Measurements from ENCODE around the gene AMY1A. TPM values are rescaled to one million over a fixed set of nuclear protein-coding genes. Genes with fewer than 3 reads are reported as not detected.
"Not testable (repeated sequence)": the region's sequence is repeated elsewhere in the genome, so short reads cannot be mapped to it uniquely, and the experiment has no call there.

The AMY1A gene
- not detected for total RNA-seq (ENCODE audit: unreplicated experiment)
- long read RNA-seq: 0 reads

DNA sequence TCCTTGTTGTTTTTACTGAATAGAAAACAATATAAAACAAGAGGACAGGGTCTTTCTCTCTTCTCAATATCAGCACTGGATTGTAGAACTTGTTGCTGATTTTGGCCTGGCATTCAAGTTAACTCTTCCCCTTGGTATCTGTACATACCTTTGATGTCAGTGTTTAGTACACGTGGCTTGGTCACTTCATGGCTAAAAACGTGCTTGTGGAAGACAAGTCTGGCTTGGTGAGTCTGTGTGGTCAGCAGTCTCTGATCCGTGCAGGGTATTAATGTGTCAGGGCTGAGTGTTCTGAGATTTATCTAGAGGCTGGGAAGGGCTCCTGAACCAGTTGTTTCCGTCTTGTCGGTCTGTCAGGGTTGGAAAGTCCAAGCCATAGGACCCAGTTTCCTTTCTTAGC is at the start of gene AMY1A:
AMY1A (plus strand) TSS at position 301 of the 400 bp plus-strand sequence. CDS start 571 bp downstream, outside the sequence.
- not testable (repeated sequence) for H3K27ac Mint-ChIP-seq (ENCODE audit: unreplicated experiment); H3K4me1 Mint-ChIP-seq (ENCODE audit: unreplicated experiment); H3K9me3 Mint-ChIP-seq (ENCODE audit: unreplicated experiment)

GRCh38 chr1:103616362-103616761 is 39.2 kb upstream of the AMY1A start:
- peaks cover 6% of the 10 kb centered on the region for H3K4me1 Mint-ChIP-seq (ENCODE audit: unreplicated experiment)
- H3K4me3 Mint-ChIP-seq (ENCODE audit: unreplicated experiment): no peak overlapping the region
- DNase-seq (ENCODE audit: low spot score): no peak
- no peaks in the 10 kb centered on the region for H3K9me3 Mint-ChIP-seq (ENCODE audit: unreplicated experiment)
- H3K36me3 Mint-ChIP-seq (ENCODE audit: low read depth, unreplicated experiment): no peaks in the 10 kb centered on the region
- H3K27me3 Mint-ChIP-seq (ENCODE audit: unreplicated experiment): no peaks in the 10 kb centered on the region
- no peak overlapping the region for H3K27ac Mint-ChIP-seq (ENCODE audit: unreplicated experiment)
- TF ChIP-seq CTCF (IDR thresholded peaks at IDR 0.05; ENCODE audit: unreplicated experiment): no peak

More for the DNA sequence above, at the start of gene AMY1A:
- DNase-seq (ENCODE audit: low spot score); H3K36me3 Mint-ChIP-seq (ENCODE audit: low read depth, unreplicated experiment); H3K4me3 Mint-ChIP-seq (ENCODE audit: unreplicated experiment); H3K27me3 Mint-ChIP-seq (ENCODE audit: unreplicated experiment): not testable (repeated sequence)

DNA sequence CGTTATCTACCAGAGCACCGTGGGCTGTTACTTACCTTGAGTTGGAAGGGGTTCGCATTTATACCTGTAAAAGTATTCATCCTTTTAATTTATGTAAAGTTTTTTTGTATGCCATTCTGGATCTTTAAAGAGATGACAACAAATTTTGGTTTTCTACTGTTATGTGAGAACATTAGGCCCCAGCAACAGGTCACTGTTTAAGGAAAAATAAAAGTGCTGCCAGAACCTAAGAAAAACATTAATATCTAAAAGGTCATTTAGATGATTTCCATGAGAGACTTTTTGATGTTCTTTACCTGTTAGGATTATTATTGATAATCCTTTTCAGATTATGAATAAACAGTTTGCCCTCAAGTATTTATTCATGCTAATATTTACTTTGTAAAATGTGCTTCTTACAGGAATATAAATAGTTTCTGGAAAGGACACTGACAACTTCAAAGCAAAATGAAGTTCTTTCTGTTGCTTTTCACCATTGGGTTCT is 38.5 kb upstream of the AMY1A start, which contains the start of gene AMY2A:
AMY2A (plus strand) TSS at position 434 of the 484 bp plus-strand sequence; CDS start at position 448, 14 bp downstream.
- not testable (repeated sequence) for H3K9me3 Mint-ChIP-seq (ENCODE audit: unreplicated experiment); H3K36me3 Mint-ChIP-seq (ENCODE audit: low read depth, unreplicated experiment); H3K4me1 Mint-ChIP-seq (ENCODE audit: unreplicated experiment); DNase-seq (ENCODE audit: low spot score); H3K27ac Mint-ChIP-seq (ENCODE audit: unreplicated experiment); H3K4me3 Mint-ChIP-seq (ENCODE audit: unreplicated experiment); H3K27me3 Mint-ChIP-seq (ENCODE audit: unreplicated experiment)

DNA sequence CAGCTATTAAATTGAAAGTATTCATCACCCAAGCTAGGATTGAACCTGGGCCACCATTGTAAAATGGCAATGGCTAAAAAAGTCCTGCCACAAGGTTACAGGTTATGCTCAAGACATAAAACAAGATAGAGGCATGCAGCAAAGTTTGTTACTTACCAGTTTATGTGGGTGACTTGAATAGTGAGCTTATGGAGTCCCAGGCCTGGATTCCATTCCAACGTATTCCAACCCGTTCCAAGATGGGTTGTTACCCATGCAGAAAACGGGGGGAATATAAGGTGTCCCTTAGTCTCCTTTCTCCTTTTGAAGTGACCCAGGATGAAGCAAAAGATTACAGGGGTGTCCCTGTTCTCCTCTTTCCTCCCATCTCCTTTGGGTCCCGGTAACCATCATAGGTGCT is 28.1 kb upstream of the AMY1A start:
- H3K27ac Mint-ChIP-seq (ENCODE audit: unreplicated experiment); DNase-seq (ENCODE audit: low spot score); H3K4me1 Mint-ChIP-seq (ENCODE audit: unreplicated experiment); H3K27me3 Mint-ChIP-seq (ENCODE audit: unreplicated experiment); H3K36me3 Mint-ChIP-seq (ENCODE audit: low read depth, unreplicated experiment); H3K9me3 Mint-ChIP-seq (ENCODE audit: unreplicated experiment); H3K4me3 Mint-ChIP-seq (ENCODE audit: unreplicated experiment): not testable (repeated sequence)

DNA sequence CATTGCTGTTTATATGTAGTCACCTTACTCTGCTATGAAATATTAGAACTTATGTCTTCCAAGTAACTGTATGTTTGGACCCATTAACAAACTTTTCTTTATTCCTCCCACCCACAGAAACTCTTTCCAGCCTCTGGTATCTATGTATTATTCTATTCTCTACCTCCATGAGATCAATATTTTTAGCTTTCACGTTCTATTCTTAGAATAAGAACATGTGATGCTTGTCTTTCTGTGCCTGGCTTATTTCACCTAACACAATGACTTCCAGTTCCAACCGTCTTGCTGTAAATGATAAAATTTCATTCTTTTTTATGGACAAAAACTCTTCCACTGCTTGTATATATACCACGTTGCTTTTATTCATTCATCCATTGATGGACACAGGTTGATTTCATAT is 14.4 kb upstream of the AMY1A start:
- H3K4me1 Mint-ChIP-seq (ENCODE audit: unreplicated experiment); H3K27me3 Mint-ChIP-seq (ENCODE audit: unreplicated experiment); H3K27ac Mint-ChIP-seq (ENCODE audit: unreplicated experiment); H3K9me3 Mint-ChIP-seq (ENCODE audit: unreplicated experiment); H3K36me3 Mint-ChIP-seq (ENCODE audit: low read depth, unreplicated experiment); DNase-seq (ENCODE audit: low spot score); H3K4me3 Mint-ChIP-seq (ENCODE audit: unreplicated experiment): not testable (repeated sequence)

DNA sequence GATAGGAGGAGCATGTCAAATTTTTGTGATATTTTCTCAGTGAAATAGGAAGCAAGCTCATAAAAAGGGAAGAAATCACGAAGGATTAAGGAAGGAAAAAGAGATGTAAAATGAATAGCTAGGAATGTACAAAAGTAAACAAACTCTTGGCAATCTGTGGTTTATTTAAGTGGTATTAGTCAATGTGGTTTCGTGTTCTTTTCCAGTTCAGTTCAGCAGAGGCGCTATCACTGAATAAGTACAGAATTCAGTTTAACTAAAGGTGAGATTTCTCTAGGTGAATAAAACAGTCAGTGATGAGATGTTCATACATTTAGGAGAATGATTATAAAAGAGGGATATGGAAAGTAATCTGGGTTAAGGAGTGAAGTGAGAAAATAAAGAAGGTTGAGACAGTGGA is 11.7 kb upstream of the AMY1A start:
- H3K27me3 Mint-ChIP-seq (ENCODE audit: unreplicated experiment); H3K4me1 Mint-ChIP-seq (ENCODE audit: unreplicated experiment); DNase-seq (ENCODE audit: low spot score); H3K9me3 Mint-ChIP-seq (ENCODE audit: unreplicated experiment); H3K36me3 Mint-ChIP-seq (ENCODE audit: low read depth, unreplicated experiment); H3K27ac Mint-ChIP-seq (ENCODE audit: unreplicated experiment); H3K4me3 Mint-ChIP-seq (ENCODE audit: unreplicated experiment): not testable (repeated sequence)

- not testable (repeated sequence) for H3K9me3 Mint-ChIP-seq (ENCODE audit: unreplicated experiment); H3K27ac Mint-ChIP-seq (ENCODE audit: unreplicated experiment); H3K4me1 Mint-ChIP-seq (ENCODE audit: unreplicated experiment); H3K4me3 Mint-ChIP-seq (ENCODE audit: unreplicated experiment); H3K27me3 Mint-ChIP-seq (ENCODE audit: unreplicated experiment); H3K36me3 Mint-ChIP-seq (ENCODE audit: low read depth, unreplicated experiment); DNase-seq (ENCODE audit: low spot score)
These were observed 5.3 kb upstream of the AMY1A start for GRCh38 chr1:103650305-103650704.

DNA sequence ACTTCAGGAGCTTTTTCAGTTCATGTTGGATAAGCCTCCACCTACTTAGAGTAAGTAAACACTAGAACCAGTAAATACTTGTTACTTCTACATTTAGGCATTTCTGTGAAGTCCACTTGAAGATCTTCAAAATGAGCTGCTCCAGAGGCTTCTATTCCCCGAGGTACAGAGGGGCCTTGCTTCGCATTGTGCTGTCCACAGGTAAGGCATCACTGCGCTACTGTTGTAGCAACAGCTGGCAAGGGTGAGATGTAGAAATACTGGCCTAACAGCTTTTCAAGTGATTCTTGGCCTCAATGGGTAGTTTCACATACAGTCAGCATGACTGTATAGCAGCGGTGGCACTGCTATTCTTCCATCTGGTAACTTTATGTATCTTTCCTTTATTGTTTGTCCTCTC is 4.7 kb upstream of the AMY1A start:
- H3K9me3 Mint-ChIP-seq (ENCODE audit: unreplicated experiment); H3K36me3 Mint-ChIP-seq (ENCODE audit: low read depth, unreplicated experiment); H3K27me3 Mint-ChIP-seq (ENCODE audit: unreplicated experiment); DNase-seq (ENCODE audit: low spot score); H3K4me3 Mint-ChIP-seq (ENCODE audit: unreplicated experiment); H3K4me1 Mint-ChIP-seq (ENCODE audit: unreplicated experiment); H3K27ac Mint-ChIP-seq (ENCODE audit: unreplicated experiment): not testable (repeated sequence)

DNA sequence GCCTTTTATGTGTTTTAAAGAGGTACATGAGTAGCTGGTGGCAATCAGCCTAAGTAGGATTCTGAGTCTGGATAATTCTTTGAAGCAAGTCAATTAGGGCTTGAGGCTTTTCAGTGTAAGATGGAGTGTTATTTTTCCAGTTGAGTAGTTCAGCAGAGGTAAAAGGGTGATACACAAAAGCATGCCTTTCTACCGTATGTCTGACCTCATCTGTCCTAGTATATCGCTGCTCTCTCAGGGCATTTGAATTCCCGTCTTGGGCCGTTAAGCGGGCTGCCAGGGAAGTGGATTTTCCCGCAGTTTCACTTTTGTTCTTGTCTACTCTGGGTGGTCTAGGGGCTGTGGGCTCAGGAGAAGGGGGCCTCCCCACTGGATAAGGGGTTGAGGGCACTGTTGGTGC is 1.4 kb upstream of the AMY1A start:
- H3K4me1 Mint-ChIP-seq (ENCODE audit: unreplicated experiment); H3K36me3 Mint-ChIP-seq (ENCODE audit: low read depth, unreplicated experiment); H3K27ac Mint-ChIP-seq (ENCODE audit: unreplicated experiment); H3K4me3 Mint-ChIP-seq (ENCODE audit: unreplicated experiment); H3K27me3 Mint-ChIP-seq (ENCODE audit: unreplicated experiment); H3K9me3 Mint-ChIP-seq (ENCODE audit: unreplicated experiment); DNase-seq (ENCODE audit: low spot score): not testable (repeated sequence)

DNA sequence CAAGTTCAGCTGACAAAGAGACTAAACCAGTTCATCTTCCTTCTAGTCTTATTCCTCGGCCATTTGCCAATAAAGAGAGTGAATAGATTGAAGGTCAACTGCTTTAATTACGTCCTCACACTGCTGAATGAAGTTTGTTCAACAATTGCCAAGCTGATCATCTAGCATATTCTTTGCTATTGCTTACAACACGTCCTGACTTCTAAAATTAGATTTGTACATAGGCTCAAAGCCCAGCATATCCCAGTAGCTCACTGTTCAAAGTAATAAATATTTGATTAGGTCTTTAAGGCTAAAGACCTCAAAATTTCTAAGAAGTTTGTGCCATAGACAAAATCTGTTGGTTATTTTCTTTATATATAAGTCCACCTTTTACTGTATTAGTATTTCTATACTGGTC is 20.8 kb downstream of the AMY1A start:
- H3K4me1 Mint-ChIP-seq (ENCODE audit: unreplicated experiment); H3K9me3 Mint-ChIP-seq (ENCODE audit: unreplicated experiment); DNase-seq (ENCODE audit: low spot score); H3K4me3 Mint-ChIP-seq (ENCODE audit: unreplicated experiment); H3K27ac Mint-ChIP-seq (ENCODE audit: unreplicated experiment); H3K27me3 Mint-ChIP-seq (ENCODE audit: unreplicated experiment); H3K36me3 Mint-ChIP-seq (ENCODE audit: low read depth, unreplicated experiment): not testable (repeated sequence)

DNA sequence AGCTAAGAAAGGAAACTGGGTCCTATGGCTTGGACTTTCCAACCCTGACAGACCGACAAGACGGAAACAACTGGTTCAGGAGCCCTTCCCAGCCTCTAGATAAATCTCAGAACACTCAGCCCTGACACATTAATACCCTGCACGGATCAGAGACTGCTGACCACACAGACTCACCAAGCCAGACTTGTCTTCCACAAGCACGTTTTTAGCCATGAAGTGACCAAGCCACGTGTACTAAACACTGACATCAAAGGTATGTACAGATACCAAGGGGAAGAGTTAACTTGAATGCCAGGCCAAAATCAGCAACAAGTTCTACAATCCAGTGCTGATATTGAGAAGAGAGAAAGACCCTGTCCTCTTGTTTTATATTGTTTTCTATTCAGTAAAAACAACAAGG is 40.5 kb downstream of the AMY1A start, which contains the start of gene AMY1B:
AMY1B (minus strand) TSS at position 101 of the 400 bp plus-strand sequence. CDS start 571 bp downstream, outside the sequence.
- DNase-seq (ENCODE audit: low spot score); H3K4me1 Mint-ChIP-seq (ENCODE audit: unreplicated experiment); H3K27ac Mint-ChIP-seq (ENCODE audit: unreplicated experiment); H3K36me3 Mint-ChIP-seq (ENCODE audit: low read depth, unreplicated experiment); H3K4me3 Mint-ChIP-seq (ENCODE audit: unreplicated experiment); H3K27me3 Mint-ChIP-seq (ENCODE audit: unreplicated experiment); H3K9me3 Mint-ChIP-seq (ENCODE audit: unreplicated experiment): not testable (repeated sequence)

DNA sequence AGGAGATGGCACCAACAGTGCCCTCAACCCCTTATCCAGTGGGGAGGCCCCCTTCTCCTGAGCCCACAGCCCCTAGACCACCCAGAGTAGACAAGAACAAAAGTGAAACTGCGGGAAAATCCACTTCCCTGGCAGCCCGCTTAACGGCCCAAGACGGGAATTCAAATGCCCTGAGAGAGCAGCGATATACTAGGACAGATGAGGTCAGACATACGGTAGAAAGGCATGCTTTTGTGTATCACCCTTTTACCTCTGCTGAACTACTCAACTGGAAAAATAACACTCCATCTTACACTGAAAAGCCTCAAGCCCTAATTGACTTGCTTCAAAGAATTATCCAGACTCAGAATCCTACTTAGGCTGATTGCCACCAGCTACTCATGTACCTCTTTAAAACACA is 41.9 kb downstream of the AMY1A start:
- H3K4me1 Mint-ChIP-seq (ENCODE audit: unreplicated experiment); H3K9me3 Mint-ChIP-seq (ENCODE audit: unreplicated experiment); DNase-seq (ENCODE audit: low spot score); H3K27me3 Mint-ChIP-seq (ENCODE audit: unreplicated experiment); H3K36me3 Mint-ChIP-seq (ENCODE audit: low read depth, unreplicated experiment); H3K4me3 Mint-ChIP-seq (ENCODE audit: unreplicated experiment); H3K27ac Mint-ChIP-seq (ENCODE audit: unreplicated experiment): not testable (repeated sequence)

Measured in endothelial cell (in vitro differentiated cells).